B cell (primary cell): ENCODE results near the gene VPS13D. TPM values are rescaled to one million over a fixed set of nuclear protein-coding genes. Genes with fewer than 3 reads are reported as not detected.

Experiments
- ATAC-seq: fragments of 200-7000 bp; cut with Tn5 transposase; one replicate; pipeline ENCODE4 v1.10.0; 2021; ENCODE audit warnings: low read depth, mild to moderate bottlenecking, moderate number of reproducible peaks, moderate library complexity
- CTCF ChIA-PET: fragments of 350-600 bp; sonication (Branson Sonifier 250); formaldehyde crosslinking; loops from one replicate; lab custom pipeline; 2021; ENCODE audit warnings: antibody characterized with exemption, inconsistent platforms; lab: Charles Lee
- POLR2A ChIA-PET: fragments of 350-600 bp; sonication (Branson Sonifier 250); formaldehyde crosslinking; loops from one replicate; lab custom pipeline; 2021; ENCODE audit warnings: antibody characterized with exemption; lab: Charles Lee
- DNase-seq: peaks from one replicate; pipeline ENCODE4 v3.0.0; 2013
- H2AFZ ChIP-seq: 2 replicates; pipeline ENCODE4 v1.6.1; 2012; ENCODE audit warnings: mild to moderate bottlenecking, low read depth, low read length; ENCODE audit not compliant: insufficient read depth, poor library complexity, severe bottlenecking
- H3K27ac ChIP-seq, 2 donors: 1 replicate in 1 of 2; 2 replicates in 1 of 2; pipeline ENCODE4 v1.5.1; 2012 to 2013; ENCODE audit warnings: low read length in 2 of 2, mild to moderate bottlenecking in 2 of 2, moderate library complexity in 1 of 2
- H3K27me3 ChIP-seq, 4 experiments: fragments of 200-600 bp in 1 of 4; sonication (generic) in 1 of 4; replicated peaks in 1 of 4; 1 replicate in 2 of 4; 2 replicates in 2 of 4; pipeline versions ENCODE4 v1.6.1 to v1.7.0; 2013 to 2016; ENCODE audit warnings: low read length in 3 of 4, mild to moderate bottlenecking in 2 of 4, mixed read lengths in 1 of 4, moderate library complexity in 1 of 4; ENCODE audit not compliant: insufficient read depth in 4 of 4, control insufficient read depth in 3 of 4; ENCODE audit errors: control extremely low read depth in 1 of 4
- H3K36me3 ChIP-seq, 2 experiments: replicated peaks in 1 of 2; 1 replicate in 1 of 2; 2 replicates in 1 of 2; pipeline versions ENCODE4 v1.6.1 to v1.7.1; 2013; ENCODE audit warnings: low read length in 1 of 2; ENCODE audit not compliant: insufficient read depth in 2 of 2, control insufficient read depth in 1 of 2; ENCODE audit errors: control extremely low read depth in 1 of 2, extremely low read depth in 1 of 2
- H3K4me1 ChIP-seq, 2 donors: fragments of 200-600 bp in 1 of 2; sonication (generic) in 1 of 2; 1 replicate in 1 of 2; 2 replicates in 1 of 2; pipeline versions ENCODE4 v1.5.1 to v1.6.1; 2013 to 2017; ENCODE audit warnings: low read length in 2 of 2; ENCODE audit not compliant: control insufficient read depth in 2 of 2, insufficient read depth in 2 of 2
- H3K4me2 ChIP-seq: replicated peaks from 2 replicates; pipeline ENCODE3; 2012; ENCODE audit warnings: mild to moderate bottlenecking, low read depth, low read length; ENCODE audit not compliant: poor library complexity, severe bottlenecking
- H3K4me3 ChIP-seq, 5 experiments: fragments of 200-600 bp in 1 of 5; sonication (generic) in 1 of 5; 1 replicate in 3 of 5; 2 replicates in 2 of 5; pipeline versions ENCODE4 v1.5.1 to v1.7.0; 2011 to 2016; ENCODE audit warnings: low read length in 4 of 5, mild to moderate bottlenecking in 4 of 5, low read depth in 2 of 5, control low read depth in 1 of 5, moderate library complexity in 1 of 5; ENCODE audit not compliant: insufficient read depth in 1 of 5; ENCODE audit errors: control extremely low read depth in 1 of 5, extremely low read depth in 1 of 5
- H3K79me2 ChIP-seq: fragments of 200-600 bp; sonication (generic); one replicate; pipeline ENCODE4 v1.6.0; 2016; ENCODE audit warnings: low read length; ENCODE audit not compliant: control insufficient read depth, insufficient read depth
- H3K9ac ChIP-seq: fragments of 200-600 bp; sonication (generic); 2 replicates; pipeline ENCODE4 v1.6.1; 2017; ENCODE audit warnings: mild to moderate bottlenecking, low read length, moderate library complexity
- H3K9me3 ChIP-seq, 3 donors: one replicate each; pipeline versions ENCODE4 v1.6.1 to v1.7.1; 2013; ENCODE audit warnings: low read length in 2 of 3; ENCODE audit not compliant: control insufficient read depth in 2 of 3, insufficient read depth in 1 of 3; ENCODE audit errors: control extremely low read depth in 1 of 3
- H4K20me1 ChIP-seq: 2 replicates; pipeline ENCODE4 v1.6.0; 2012; ENCODE audit warnings: mild to moderate bottlenecking, low read length; ENCODE audit not compliant: insufficient read depth, control insufficient read depth, poor library complexity, severe bottlenecking
- H3K27ac Mint-ChIP-seq: one replicate; pipeline ENCODE4 v1.8.0; 2021; ENCODE audit warnings: mixed read lengths
- H3K27me3 Mint-ChIP-seq: one replicate; pipeline ENCODE4 v1.8.0; 2021; ENCODE audit warnings: mixed read lengths
- H3K4me1 Mint-ChIP-seq: one replicate; pipeline ENCODE4 v1.8.0; 2021; ENCODE audit warnings: mixed read lengths
- H3K4me3 Mint-ChIP-seq: one replicate; pipeline ENCODE4 v1.8.0; 2021; ENCODE audit warnings: mixed read lengths
- H3K9me3 Mint-ChIP-seq: one replicate; pipeline ENCODE4 v1.8.0; 2022; ENCODE audit warnings: mixed read lengths; ENCODE audit not compliant: insufficient read depth
- CTCF ChIP-seq: fragments of 200-600 bp; IDR thresholded peaks from one replicate; pipeline ENCODE4 v1.8.0; 2022; ENCODE audit warnings: antibody characterized with exemption, mild to moderate bottlenecking
- EZH2 ChIP-seq: IDR thresholded peaks from 2 replicates; pipeline ENCODE4 v1.6.1; 2012; ENCODE audit warnings: borderline replicate concordance, low read depth, mild to moderate bottlenecking, moderate library complexity, low read length; ENCODE audit not compliant: insufficient read depth, poor library complexity, severe bottlenecking
- WGBS: methylation state at CpG from one replicate; pipeline ENCODE4 v1.1.5; 2013; ENCODE audit warnings: missing lambda C conversion rate; ENCODE audit not compliant: insufficient coverage; 5-methylcytosine and 5-hydroxymethylcytosine counted together
- intact Hi-C: fragments of 100-400 bp; cut with micrococcal nuclease; formaldehyde crosslinking; loops from one replicate; pipeline ENCODE4 v1.10.0; 2022
- polyA plus RNA-seq: library from polyadenylated mRNA; depleted of rRNA; stranded (reverse); fragments of >200 nt; gene quantifications from 2 replicates; pipeline ENCODE4 v1.2.3, GENCODE V29; 2012
- total RNA-seq, 2 donors: library from RNA; stranded (reverse); fragments of 120-200 nt in 1 of 2; gene quantifications; 1 replicate in 1 of 2; 2 replicates in 1 of 2; pipeline versions ENCODE4 v1.2.3 to v1.2.4, GENCODE V29; 2013 to 2022

Gene VPS13D
- total and polyA plus RNA-seq, 2 donors (not counting 1 experiment from before 2014, with no cell fraction given) = 29.9 to 104 TPM

- H3K27me3 Mint-ChIP-seq = no peaks in the 10 kb centered on the region
- no peak overlapping the region for H3K4me3 Mint-ChIP-seq
- H4K20me1 ChIP-seq = peaks cover 76% of the 10 kb centered on the region
- H3K4me2 ChIP-seq = no peak overlapping the region
- CTCF ChIA-PET = interaction anchor here (1.1 to 8.3 kb wide), 3 partner anchors 8 to 64 kb away, joined by 4 to 96 read pairs (median 4); no protein-coding TSS in a partner anchor
- H3K27ac Mint-ChIP-seq = peak overlapping the region; percentile 38
- peaks cover 41% of the 10 kb centered on the region for H3K4me1 Mint-ChIP-seq
- no peak overlapping the region for H2AFZ ChIP-seq
- peaks cover 0 to 51% of the 10 kb centered on the region in 2 experiments for H3K36me3 ChIP-seq
- 76% methylated on average over 3 of the region's 3 CpGs for WGBS
- no peaks in the 10 kb centered on the region for H3K9me3 Mint-ChIP-seq
- H3K27me3 ChIP-seq = no peaks in the 10 kb centered on the region
- H3K27ac ChIP-seq = no peak overlapping the region
- peaks cover 62% of the 10 kb centered on the region for H3K79me2 ChIP-seq
- ATAC-seq (no peak), DNase-seq (no peak)
- peaks cover 13 to 35% of the 10 kb centered on the region in 2 donors for H3K4me1 ChIP-seq
- no peaks in the 10 kb centered on the region for H3K9me3 ChIP-seq
- TF ChIP-seq EZH2 (no peak), CTCF (no peak)
- intact Hi-C loops = no loop called here
- POLR2A ChIA-PET = interaction anchor here (0.6 kb wide), 1 partner anchor 55 kb away, joined by 3 read pairs; no protein-coding TSS in a partner anchor
- H3K4me3 ChIP-seq = no peak overlapping the region
- no peak overlapping the region for H3K9ac ChIP-seq
Observed at GRCh38 chr1:12188115-12188514, 41.7 kb upstream of the VPS13D start.

- Histone ChIP-seq H2AFZ (no peak overlapping the region), H3K36me3 (peaks cover 0 to 58% of the 10 kb centered on the region in 2 experiments), H3K9me3 (no peaks in the 10 kb centered on the region), H3K4me1 (peaks cover 11 to 32% of the 10 kb centered on the region in 2 donors), H3K9ac (no peak overlapping the region), H3K4me2 (no peak overlapping the region), H3K79me2 (peaks cover 60% of the 10 kb centered on the region), H3K4me3 (no peak overlapping the region), H3K27me3 (no peaks in the 10 kb centered on the region), H3K27ac (no peak overlapping the region), H4K20me1 (peaks cover 72% of the 10 kb centered on the region)
- 96% methylated on average over 12 of the region's 13 CpGs for WGBS
- H3K4me3 Mint-ChIP-seq = no peak overlapping the region
- ChIA-PET POLR2A (no interaction called here), CTCF (interaction anchor here (0.9 to 8.3 kb wide), 2 partner anchors 64 to 71 kb away, joined by 3 to 96 read pairs; no protein-coding TSS in a partner anchor)
- no peaks in the 10 kb centered on the region for H3K27me3 Mint-ChIP-seq
- H3K9me3 Mint-ChIP-seq = no peaks in the 10 kb centered on the region
- H3K4me1 Mint-ChIP-seq = peaks cover 37% of the 10 kb centered on the region
- intact Hi-C loops = no loop called here
- H3K27ac Mint-ChIP-seq = peak overlapping the region; percentile 71
- TF ChIP-seq CTCF (no peak), EZH2 (no peak)
- ATAC-seq (no peak), DNase-seq (no peak)
Observed at GRCh38 chr1:12188657-12189327, 41.0 kb upstream of the VPS13D start.
